Measurements from ENCODE around the gene FAM78A.

DNA sequence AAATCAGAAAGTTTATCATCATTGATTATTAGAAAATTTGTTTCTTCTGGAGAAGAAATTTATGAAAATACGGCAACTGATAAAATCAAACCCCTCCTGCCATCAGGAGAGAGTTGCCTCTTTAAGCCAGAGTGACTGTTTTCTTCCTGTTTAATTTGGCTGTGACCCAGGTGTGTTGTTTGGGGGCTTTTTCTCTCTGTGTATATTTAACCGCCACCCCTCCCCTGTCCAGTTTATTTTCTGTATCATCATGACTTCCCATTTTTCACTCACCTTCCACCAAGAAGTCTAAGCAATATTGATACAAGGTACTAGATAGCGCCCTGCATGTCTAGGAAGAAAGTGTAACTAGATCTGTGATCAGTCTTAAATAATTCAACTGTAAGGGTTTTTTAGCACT, 50.1 kb downstream of the FAM78A start:
- TF ChIP-seq CTCF (IDR thresholded peaks at IDR 0.05; ENCODE audit: insufficient read depth, low read length, poor library complexity, severe bottlenecking), result no peak
- no peak for TF ChIP-seq EZH2phosphoT487 (conservative IDR thresholded peaks at IDR 0.05; ENCODE audit: low read length)
